MG63 (cell line): ENCODE data around the gene HPS4. TPM values are rescaled to one million over a fixed set of nuclear protein-coding genes. Genes with fewer than 3 reads are reported as not detected.
A peak's percentile ranks its signal among the peaks of the same experiment; 100 is the strongest.

Experiments used
- DNase-seq: peaks from one replicate; pipeline ENCODE4 v3.0.0-alpha.2; 2020
- H3K27me3 ChIP-seq: fragments of 250-450 bp; sonication (Bioruptor Pico); 2 replicates; pipeline ENCODE4 v1.5.1; 2020; ENCODE audit warnings: mild to moderate bottlenecking, moderate library complexity
- H3K36me3 ChIP-seq: fragments of 250-450 bp; sonication (Bioruptor Pico); 2 replicates; pipeline ENCODE4 v1.5.1; 2020; ENCODE audit warnings: mild to moderate bottlenecking, moderate library complexity
- H3K4me3 ChIP-seq: fragments of 250-450 bp; sonication (Bioruptor Pico); 2 replicates; pipeline ENCODE4 v1.5.1; 2020; ENCODE audit warnings: mild to moderate bottlenecking, moderate library complexity
- H3K9me3 ChIP-seq: fragments of 250-450 bp; sonication (Bioruptor Pico); 2 replicates; pipeline ENCODE4 v1.5.1; 2020; ENCODE audit warnings: mild to moderate bottlenecking, moderate library complexity
- total RNA-seq: library from RNA; depleted of rRNA; stranded (reverse); fragments of >200 nt; shearing (Covaris generic); gene quantifications from 2 replicates; pipeline ENCODE4 v1.2.3, GENCODE V29; 2014; ENCODE audit warnings: low replicate concordance

The HPS4 gene
- total RNA-seq, 1 experiment from 2014 or later, result 13.0 TPM

DNA sequence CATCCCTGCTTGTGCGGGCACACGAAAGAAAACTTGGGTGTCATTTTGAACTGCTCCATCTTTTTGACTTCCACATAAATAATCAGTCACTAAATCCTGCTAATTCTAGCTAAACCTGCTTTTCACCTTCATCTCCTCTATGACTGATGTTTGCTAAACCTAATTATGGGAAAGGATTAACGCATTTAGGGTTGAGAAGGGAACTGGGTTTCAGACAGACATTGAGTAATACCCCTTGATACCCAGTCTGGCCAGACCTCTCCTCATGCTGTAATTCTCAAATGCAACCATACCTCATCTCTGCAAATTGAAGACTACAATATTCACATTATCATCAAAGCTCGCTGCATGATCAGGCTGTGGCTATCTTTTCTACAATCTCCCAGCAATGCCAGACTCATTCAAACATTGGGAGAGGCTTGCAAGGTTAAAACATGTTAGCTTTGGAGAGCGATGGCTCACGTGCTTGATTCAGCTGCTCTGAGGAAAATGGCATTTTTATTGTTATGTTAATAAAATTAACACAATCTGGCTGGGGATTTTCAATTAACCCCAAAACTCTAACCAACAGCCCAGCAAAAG, 2.4 kb downstream of the HPS4 start:
- H3K36me3 ChIP-seq, result peaks cover 30% of the 10 kb centered on the region
- no peaks in the 10 kb centered on the region for H3K9me3 ChIP-seq
- H3K4me3 ChIP-seq, result no peak overlapping the region
- H3K27me3 ChIP-seq, result no peaks in the 10 kb centered on the region
- no peak for DNase-seq

DNA sequence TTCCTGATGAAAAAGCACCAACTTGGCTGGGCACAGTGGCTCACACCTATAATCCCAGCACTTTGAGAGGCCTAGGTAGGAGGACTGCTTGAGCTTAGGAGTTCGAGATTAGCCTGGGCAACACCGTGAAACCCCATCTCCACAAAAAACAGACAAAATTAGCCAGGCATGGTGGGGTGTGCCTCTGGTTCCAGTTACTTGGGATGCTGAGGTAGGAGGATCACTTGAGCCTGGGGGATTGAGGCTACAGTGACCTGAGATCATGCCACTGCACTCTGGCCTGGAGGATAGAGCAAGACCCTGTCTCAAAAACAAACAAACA, 3.0 kb downstream of the HPS4 start:
- H3K9me3 ChIP-seq, result no peaks in the 10 kb centered on the region
- no peaks in the 10 kb centered on the region for H3K27me3 ChIP-seq
- no peak overlapping the region for H3K4me3 ChIP-seq
- H3K36me3 ChIP-seq, result peaks cover 30% of the 10 kb centered on the region
- no peak for DNase-seq

DNA sequence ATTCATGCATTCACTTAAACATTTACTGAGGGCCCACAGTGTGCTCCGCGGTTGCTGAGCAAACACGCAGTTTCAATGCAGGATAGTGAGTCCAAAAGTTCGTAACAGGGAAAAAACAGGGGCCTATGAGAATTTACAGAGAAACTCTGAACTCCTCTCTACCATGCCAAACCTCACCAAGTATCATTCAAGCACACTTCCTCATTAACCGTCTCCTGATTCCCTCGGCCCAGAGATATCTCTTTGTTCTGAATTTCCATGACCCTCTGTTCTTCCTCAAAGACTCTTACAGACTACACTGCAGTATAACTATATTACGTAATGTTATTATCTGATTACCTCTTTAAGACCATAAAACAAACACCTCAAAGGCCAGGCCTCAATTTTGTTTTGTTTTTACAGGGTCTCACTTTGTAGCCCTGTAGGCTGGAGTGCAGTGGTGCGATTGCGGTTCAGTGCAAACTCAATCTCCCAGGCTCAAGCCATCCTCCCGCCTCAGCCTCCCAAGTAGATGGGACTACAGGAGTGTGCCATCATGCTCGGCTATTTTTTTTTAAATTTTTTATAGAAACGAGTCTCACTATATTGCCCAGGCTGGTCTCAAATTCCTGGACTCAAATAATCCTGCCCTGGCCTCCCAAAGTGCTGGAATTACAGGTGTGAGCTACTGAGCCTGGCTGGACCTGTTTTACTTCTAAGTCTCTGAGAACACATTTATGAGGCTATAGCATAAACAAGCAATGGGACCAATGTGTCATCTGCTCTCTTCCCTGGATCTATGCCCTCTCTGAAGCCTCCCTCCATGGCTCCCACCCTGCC, 3.6 kb downstream of the HPS4 start:
- Histone ChIP-seq H3K4me3 (no peak overlapping the region), H3K36me3 (peaks cover 30% of the 10 kb centered on the region), H3K9me3 (no peaks in the 10 kb centered on the region), H3K27me3 (no peaks in the 10 kb centered on the region)
- DNase-seq, result no peak

DNA sequence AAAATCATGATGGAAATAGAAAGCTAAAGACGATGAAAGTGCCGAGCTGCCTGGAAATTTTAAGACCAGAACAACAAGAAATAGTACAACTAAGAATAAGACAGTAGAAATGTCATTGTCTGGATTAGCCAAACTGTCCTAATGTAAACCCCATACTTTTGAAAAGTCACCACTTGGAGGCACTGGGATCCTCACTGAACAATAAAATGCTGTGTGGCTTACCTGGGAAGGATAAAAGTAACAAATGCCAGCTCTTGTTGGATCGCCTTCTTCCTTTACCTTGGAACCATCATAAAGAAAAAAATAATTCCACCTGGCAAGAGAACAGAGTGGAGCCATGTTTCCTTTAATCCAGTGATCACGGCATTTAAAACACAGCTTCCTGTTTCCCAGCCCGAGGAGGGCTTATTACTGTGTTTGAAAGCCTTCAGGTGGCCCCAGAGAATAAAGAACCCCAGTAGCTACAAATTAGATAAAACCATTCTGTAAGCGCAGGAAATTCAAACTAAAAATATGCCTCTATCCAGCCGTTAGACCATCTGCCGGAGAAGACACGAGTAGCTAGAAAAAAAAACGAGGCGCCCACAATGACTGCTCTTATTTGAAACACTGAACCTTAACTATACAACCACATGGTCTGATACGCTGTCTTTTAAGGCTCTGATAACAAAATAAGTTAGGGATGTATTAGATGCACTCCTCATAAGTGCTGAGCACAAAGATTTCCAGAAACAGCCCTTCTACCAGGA, 4.4 kb downstream of the HPS4 start:
- Histone ChIP-seq H3K9me3 (no peaks in the 10 kb centered on the region), H3K27me3 (no peaks in the 10 kb centered on the region), H3K36me3 (peaks cover 33% of the 10 kb centered on the region), H3K4me3 (no peak overlapping the region)
- DNase-seq, result no peak

DNA sequence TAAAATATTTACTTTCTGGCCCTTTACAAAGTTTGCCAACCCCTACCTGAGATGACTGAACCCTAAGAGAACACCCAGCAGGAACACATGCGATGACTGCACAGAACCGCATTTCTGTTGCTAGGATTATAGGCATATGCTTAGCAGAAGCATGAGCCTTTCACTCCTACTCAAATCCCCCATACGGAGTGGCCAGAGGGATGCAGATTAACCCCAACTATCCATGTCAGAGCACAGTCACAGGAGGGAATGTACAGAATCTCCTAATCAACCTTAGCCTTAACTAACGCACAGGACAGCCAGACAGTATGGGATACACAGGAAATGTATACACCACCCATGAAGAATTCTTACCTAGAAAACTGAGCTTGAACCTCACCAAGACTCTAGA, 6.2 kb downstream of the HPS4 start:
- H3K4me3 ChIP-seq, result no peak overlapping the region

DNA sequence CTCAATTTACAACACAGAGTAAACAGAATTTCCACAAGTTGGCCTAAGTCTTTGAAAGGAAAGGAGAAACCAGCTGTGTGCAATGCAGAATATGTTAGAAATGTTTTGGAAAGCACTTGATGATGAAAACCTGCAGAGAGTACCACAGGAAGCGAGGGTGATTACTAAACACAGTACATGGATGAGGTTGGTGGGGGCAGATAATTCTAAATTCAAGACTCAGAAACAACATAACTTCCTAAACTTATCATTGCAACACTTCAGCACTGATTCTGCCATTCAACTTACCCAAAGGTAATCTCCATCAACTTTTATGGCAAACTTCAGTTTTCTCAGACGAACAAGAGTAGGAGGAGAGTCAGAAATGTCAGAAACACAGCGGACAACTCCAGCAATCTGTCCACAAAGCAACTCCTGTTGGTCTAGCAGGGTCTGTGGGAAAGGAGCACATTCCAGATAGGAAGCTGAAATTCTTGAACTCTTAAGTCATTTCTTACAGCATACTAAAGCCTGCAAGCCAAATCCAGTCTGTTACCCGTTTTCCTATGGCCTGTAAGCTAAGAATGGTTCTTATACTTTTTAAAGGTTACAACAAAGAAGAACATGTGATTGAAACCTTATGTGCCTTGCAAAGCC, 6.8 kb downstream of the HPS4 start:
- Histone ChIP-seq H3K9me3 (no peaks in the 10 kb centered on the region), H3K4me3 (no peak overlapping the region), H3K27me3 (no peaks in the 10 kb centered on the region), H3K36me3 (peaks cover 41% of the 10 kb centered on the region)
- no peak for DNase-seq

More for the DNA sequence above, 6.2 kb downstream of the HPS4 start:
- Histone ChIP-seq H3K9me3 (no peaks in the 10 kb centered on the region), H3K27me3 (no peaks in the 10 kb centered on the region), H3K36me3 (peaks cover 38% of the 10 kb centered on the region)
- DNase-seq, result no peak

DNA sequence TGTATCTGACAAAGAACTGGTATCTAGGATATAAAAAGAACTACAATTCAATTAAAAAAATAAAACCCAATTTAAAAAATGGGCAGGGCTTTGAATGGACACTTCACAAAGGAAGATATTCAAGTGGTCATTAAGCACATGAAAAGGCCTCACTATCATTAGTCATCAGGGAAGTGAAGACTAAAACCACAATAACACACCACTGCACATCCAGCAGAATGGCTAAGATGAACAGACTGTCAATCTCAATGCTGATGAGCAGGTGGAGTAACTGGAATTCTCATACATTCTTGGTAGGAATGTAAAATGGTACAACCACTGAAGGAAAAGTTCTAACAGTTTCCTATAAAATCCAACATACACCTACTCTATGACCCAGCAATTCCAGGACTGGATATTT, 8.9 kb downstream of the HPS4 start:
- Histone ChIP-seq H3K27me3 (no peaks in the 10 kb centered on the region), H3K9me3 (no peaks in the 10 kb centered on the region), H3K4me3 (no peak overlapping the region), H3K36me3 (peaks cover 57% of the 10 kb centered on the region)
- no peak for DNase-seq

DNA sequence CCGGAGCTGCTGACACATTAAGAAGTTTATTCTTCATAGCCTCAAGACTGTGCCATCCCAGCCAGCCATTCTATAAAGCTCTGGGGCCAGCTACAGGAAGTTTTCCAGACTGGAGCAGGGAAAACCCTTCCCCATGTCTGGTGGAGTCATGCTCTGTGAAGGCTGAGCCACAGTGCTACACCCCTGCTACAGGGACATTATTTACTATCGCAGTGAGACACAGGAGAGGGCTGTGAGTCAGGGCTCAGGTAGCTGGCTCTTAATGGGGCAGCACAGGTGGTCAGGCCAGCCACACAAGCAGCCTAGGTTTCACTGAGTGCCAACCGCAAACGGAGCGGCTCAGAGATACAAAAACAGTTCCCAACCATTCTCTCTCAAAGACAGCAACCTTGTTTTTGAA, 12.1 kb downstream of the HPS4 start:
- peak; percentile 31 for DNase-seq
- Histone ChIP-seq H3K4me3 (no peak overlapping the region), H3K27me3 (no peaks in the 10 kb centered on the region), H3K36me3 (peaks cover 56% of the 10 kb centered on the region), H3K9me3 (no peaks in the 10 kb centered on the region)

DNA sequence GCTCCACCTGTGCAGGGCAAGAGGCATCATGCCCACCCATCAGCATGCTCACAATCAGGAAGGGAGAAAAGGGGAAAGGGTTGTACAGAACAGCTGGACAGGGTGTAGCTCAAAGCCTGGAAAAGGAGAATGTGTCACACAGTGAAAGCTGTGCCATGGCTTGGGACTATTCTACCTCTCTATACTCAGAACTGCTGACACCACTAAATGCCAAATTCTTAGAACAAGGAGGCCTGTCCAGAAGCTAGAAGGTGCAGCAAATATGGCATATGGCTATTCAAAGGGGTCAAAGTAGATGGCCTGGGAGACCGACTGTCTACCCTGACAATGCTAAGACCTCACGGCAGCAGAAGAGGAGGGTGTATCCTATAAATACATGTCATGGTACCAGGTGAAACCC, 12.8 kb downstream of the HPS4 start:
- Histone ChIP-seq H3K36me3 (peaks cover 62% of the 10 kb centered on the region), H3K9me3 (no peaks in the 10 kb centered on the region), H3K27me3 (no peaks in the 10 kb centered on the region), H3K4me3 (no peak overlapping the region)
- DNase-seq, result no peak

DNA sequence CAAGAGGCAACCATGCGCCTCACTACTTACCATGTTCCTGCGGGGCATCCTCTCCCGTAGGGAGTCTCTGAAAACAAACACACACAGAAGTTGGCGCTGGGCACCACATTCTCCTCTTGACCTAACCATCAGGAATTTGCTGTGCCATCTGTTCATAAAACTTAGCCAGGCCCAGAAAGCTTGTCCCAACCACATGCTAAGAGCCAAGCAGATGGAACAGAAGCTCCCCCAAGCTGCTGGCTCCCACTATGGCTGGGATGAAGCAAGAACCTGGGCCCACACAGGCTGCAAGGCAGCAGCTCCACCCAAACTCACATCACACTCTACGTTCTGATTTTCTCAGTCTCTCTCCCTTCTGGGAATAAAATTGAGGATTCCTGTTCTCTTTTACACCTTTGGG, 17.4 kb downstream of the HPS4 start:
- Histone ChIP-seq H3K4me3 (no peak overlapping the region), H3K27me3 (no peaks in the 10 kb centered on the region), H3K36me3 (peaks cover 62% of the 10 kb centered on the region), H3K9me3 (no peaks in the 10 kb centered on the region)
- peak; percentile 17 for DNase-seq

DNA sequence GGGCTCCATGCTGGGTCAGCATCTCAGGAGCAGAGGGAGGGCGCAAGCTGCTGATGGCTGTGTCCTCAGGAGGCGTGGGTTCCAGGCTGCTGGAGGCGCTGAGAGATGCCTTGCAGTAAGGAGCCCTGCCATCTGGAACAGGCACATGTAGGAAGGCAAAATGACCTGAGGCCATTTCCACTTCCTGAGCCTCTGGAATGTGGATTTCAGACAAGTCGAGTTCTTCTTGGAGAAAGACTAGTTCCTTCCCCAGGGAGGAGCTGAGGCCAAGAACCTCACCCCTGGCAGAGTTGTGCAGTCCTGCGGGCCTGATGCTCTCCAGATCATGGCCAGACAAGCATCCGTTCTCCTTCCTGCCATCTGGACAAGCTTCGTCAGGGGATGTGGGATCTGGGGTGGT, 19.3 kb downstream of the HPS4 start:
- peaks cover 62% of the 10 kb centered on the region for H3K36me3 ChIP-seq
- no peaks in the 10 kb centered on the region for H3K27me3 ChIP-seq
- H3K9me3 ChIP-seq, result no peaks in the 10 kb centered on the region
- H3K4me3 ChIP-seq, result no peak overlapping the region
- no peak for DNase-seq

DNA sequence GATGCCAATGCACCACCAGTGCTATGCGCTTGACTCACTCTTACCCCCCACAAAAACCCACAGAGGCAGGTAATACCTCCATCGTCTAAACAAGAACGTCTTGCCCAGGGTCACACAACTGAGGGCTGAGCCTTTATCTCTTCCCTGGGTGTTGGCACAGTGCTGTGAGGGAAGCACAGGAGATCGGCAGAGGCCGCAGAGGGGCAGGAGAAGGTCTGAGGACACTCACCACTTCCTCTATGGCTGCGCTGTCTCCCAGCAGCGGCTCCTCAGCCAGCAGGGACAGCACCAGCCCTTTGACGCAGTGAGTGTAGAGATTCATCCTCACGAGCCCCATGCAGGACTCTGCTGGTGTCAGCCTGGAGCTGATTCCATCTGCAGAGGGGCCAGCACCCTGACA, 19.9 kb downstream of the HPS4 start:
- no peaks in the 10 kb centered on the region for H3K27me3 ChIP-seq
- H3K36me3 ChIP-seq, result peaks cover 58% of the 10 kb centered on the region
- DNase-seq, result no peak
- no peak overlapping the region for H3K4me3 ChIP-seq
- H3K9me3 ChIP-seq, result no peaks in the 10 kb centered on the region

DNA sequence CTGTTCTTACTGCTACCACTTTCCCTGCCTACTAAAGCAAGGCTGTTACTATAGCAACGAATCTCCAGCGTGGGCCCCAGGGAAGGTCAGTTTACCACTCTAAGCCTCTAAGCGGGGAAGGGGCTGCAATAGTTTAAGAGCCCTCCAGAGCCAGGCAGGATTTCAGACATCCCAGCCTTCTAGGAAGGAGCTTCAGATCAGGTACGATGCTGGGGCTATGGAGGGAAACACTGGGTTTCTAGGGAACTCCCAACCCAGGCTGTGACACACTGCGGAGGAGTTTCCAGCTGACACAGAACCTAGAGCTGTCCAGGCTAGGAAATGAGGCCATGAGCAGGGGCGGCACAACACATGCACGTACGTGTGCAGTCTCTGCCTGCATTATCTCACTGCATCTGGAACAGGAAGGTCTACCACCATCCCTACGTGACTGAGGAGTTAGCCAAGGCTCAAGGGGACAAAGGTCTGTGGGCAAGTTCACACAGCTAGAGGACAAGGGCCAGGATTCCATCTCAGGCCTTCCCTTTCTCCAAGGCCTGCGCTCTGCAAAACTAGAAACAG, 20.4 kb downstream of the HPS4 start:
- no peaks in the 10 kb centered on the region for H3K27me3 ChIP-seq
- peaks cover 53% of the 10 kb centered on the region for H3K36me3 ChIP-seq
- no peaks in the 10 kb centered on the region for H3K9me3 ChIP-seq
- no peak for DNase-seq
- no peak overlapping the region for H3K4me3 ChIP-seq

DNA sequence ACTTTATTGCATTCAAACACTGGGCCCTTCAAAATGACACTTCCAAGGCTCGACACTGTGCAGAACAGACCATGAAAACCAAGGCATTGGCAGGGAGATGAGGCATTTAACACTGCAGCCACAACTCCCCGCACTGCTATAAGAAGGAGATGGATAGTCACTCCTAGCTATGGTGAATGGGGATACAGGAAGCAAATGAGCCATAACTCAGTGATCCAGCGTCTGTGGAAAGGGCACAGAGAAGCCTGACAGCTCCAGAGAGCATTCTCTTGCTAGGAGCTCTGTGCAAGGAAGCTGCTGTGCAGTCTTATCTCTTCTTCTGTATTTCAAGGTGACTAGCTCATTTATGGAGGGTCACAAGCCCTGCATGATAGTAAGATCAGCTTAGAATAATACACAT, 20.9 kb downstream of the HPS4 start:
- Histone ChIP-seq H3K27me3 (no peaks in the 10 kb centered on the region), H3K9me3 (no peaks in the 10 kb centered on the region), H3K36me3 (peaks cover 50% of the 10 kb centered on the region), H3K4me3 (no peak overlapping the region)
- DNase-seq, result no peak

DNA sequence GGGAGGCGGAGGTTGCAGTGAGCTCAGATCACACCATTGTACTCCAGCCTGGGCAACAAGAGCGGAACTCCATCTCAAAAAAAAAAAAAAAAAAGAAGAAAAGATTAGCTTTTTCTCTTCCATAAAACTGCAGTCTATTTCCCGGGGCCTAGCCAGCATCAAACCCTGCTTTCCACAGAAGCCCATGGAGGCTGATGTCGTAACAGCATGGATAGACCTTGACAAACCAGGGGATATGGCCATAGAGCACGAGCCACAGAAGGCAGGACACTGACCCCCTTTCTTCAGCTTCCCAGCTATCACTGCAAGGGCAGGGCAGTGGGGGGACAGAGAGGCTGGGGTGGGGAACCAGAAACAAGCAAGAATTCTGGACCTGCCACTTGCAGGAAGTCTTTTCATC, 21.5 kb downstream of the HPS4 start:
- Histone ChIP-seq H3K27me3 (no peaks in the 10 kb centered on the region), H3K9me3 (no peaks in the 10 kb centered on the region), H3K36me3 (peaks cover 47% of the 10 kb centered on the region), H3K4me3 (no peak overlapping the region)
- DNase-seq, result no peak

DNA sequence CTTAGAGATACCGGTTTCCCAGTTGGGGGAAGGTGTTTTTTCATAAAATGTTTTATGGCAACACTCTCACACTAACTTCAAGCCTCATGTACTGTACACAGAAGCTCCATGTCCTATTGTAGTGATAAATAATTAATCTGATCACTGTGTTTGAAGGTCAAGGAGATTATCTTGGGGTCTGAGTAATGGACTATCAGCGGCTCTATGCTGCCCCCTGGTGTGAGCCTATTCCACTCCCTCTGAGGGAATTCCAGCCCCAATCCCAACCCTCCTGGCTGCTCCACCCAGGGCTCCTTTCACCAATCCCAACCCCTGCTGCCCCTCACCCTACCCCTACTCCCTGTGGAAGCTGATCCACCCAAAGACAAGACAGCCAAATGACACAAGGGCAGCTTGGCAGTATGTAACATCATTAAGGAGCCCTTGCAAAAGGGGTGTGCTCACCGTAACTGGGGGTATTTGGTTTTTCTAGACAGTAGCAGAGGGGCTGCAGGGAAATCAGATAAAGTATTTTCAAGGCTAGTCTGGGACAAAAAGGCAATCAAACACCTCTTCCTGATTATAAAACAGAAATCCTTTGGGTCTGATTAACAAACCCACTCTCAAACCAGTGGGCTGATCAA, 22.3 kb downstream of the HPS4 start:
- H3K36me3 ChIP-seq, result peaks cover 44% of the 10 kb centered on the region
- H3K27me3 ChIP-seq, result no peaks in the 10 kb centered on the region
- peak; percentile 58 for DNase-seq
- no peak overlapping the region for H3K4me3 ChIP-seq
- no peaks in the 10 kb centered on the region for H3K9me3 ChIP-seq

DNA sequence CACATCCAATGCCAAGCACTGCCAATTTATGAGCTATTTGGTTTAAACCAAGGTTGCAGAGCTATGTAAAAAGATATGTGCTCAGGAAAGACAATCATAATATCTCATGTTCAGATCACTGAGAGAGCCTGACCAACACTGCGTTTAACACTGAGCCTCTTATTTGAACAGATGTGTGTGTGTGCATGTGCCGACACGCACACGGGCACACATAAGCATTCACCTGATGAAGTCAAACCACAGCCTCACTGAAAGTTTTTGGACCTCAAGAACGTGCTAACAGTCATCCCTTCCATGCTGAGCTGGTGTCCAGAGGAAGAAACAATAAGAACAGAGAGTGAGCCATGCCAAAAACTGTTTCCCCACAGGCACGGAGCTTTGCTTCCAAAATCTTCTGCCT, 23.4 kb downstream of the HPS4 start:
- Histone ChIP-seq H3K9me3 (no peaks in the 10 kb centered on the region), H3K4me3 (no peak overlapping the region), H3K36me3 (peaks cover 39% of the 10 kb centered on the region), H3K27me3 (no peaks in the 10 kb centered on the region)
- DNase-seq, result no peak
